Activated CD4-positive, alpha-beta memory T cell treated with anti-CD3 and anti-CD28 coated beads, Interleukin-2, amount 10 ng/mL, durations not matched to agents 7 days and 5 days (primary cell): ENCODE measurements around the gene SEC23A. TPM values are rescaled to one million over a fixed set of nuclear protein-coding genes. Genes with fewer than 3 reads are reported as not detected.
A peak's percentile ranks its signal among the peaks of the same experiment; 100 is the strongest.
"Not testable (repeated sequence)": the region's sequence is repeated elsewhere in the genome, so short reads cannot be mapped to it uniquely, and the experiment has no call there.

Source experiments
- CTCF ChIA-PET: fragments of 350-600 bp; sonication (Branson Sonifier 250); formaldehyde crosslinking; loops from one replicate; lab custom pipeline; 2021; ENCODE audit warnings: antibody characterized with exemption, inconsistent platforms; lab: Charles Lee
- POLR2A ChIA-PET: fragments of 350-600 bp; sonication (Branson Sonifier 250); formaldehyde crosslinking; loops from one replicate; lab custom pipeline; 2021; ENCODE audit warnings: antibody characterized with exemption; lab: Charles Lee
- DNase-seq: peaks from one replicate; pipeline ENCODE4 v3.0.0-alpha.2; 2020
- H3K27ac Mint-ChIP-seq: one replicate; pipeline ENCODE4 v1.8.0; 2021; ENCODE audit warnings: mild to moderate bottlenecking, mixed read lengths
- H3K27me3 Mint-ChIP-seq: one replicate; pipeline ENCODE4 v1.8.0; 2021; ENCODE audit warnings: mixed read lengths
- H3K36me3 Mint-ChIP-seq: one replicate; pipeline ENCODE4 v1.8.0; 2021; ENCODE audit warnings: low read depth, mixed read lengths
- H3K4me1 Mint-ChIP-seq: one replicate; pipeline ENCODE4 v1.8.0; 2021; ENCODE audit warnings: mixed read lengths
- H3K4me3 Mint-ChIP-seq: one replicate; pipeline ENCODE4 v1.8.0; 2021; ENCODE audit warnings: mild to moderate bottlenecking, mixed read lengths
- H3K9me3 Mint-ChIP-seq: one replicate; pipeline ENCODE4 v1.8.0; 2021; ENCODE audit warnings: mixed read lengths
- total RNA-seq, 2 experiments: library from RNA; stranded (reverse); gene quantifications; one replicate each; pipeline ENCODE4 v1.2.3, GENCODE V29; 2021

SEC23A gene
- total RNA-seq, 2 experiments from 2014 or later = 59.7 to 69.0 TPM

DNA sequence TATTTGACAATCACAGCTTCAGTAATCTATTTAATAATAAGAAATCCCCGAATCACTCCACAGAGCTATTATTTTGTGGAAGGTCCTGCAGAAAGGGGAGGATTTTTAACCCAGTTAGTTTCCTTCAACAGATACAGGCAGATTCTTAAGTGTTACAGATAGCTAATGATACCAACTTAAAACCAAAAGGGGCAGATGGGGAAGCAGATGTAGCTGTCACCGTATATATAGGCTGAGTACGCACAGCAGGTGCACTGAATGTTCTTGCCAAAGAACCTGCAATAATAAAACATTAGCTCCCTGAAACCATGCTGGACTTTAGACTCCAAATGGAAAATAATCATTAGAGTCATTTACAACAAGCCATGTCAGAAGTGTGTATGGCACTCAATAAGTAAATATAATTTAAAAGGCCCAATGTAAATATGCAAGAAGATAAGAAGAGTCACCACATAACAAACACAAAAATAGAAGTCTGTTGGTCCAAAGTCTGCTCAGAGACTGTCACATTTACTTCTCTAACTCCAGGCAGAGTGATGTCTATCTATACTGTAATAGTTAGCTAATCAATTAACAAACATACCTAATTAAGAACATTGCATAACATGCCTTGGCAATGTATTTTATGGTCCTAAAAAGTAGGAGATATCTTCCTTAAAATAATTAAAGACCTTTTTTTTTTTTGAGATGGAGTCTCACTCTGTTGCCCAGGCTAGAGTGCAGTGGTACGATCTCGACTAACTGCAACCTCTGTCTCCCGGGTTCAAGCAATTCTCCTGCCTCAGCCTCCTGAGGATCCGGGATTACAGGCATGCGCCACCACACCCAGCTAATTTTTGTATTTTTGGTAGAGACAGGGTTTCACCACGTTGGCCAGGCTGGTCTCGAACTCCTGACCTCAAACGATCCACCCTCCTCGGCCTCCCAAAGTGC is 78.8 kb downstream of the SEC23A start:
- Mint-ChIP-seq H3K9me3 (no peaks in the 10 kb centered on the region), H3K4me1 (peaks cover 5% of the 10 kb centered on the region), H3K27ac (no peak overlapping the region), H3K36me3 (peaks cover 9% of the 10 kb centered on the region), H3K27me3 (no peaks in the 10 kb centered on the region), H3K4me3 (no peak overlapping the region)
- DNase-seq = no peak
- ChIA-PET POLR2A (interaction anchor here (0.6 kb wide), 1 partner anchor 24 kb away, joined by 3 read pairs; no protein-coding TSS in a partner anchor), CTCF (interaction anchor here (1.5 kb wide), 2 partner anchors 9 to 10 kb away, joined by 4 to 9 read pairs; no protein-coding TSS in a partner anchor)

DNA sequence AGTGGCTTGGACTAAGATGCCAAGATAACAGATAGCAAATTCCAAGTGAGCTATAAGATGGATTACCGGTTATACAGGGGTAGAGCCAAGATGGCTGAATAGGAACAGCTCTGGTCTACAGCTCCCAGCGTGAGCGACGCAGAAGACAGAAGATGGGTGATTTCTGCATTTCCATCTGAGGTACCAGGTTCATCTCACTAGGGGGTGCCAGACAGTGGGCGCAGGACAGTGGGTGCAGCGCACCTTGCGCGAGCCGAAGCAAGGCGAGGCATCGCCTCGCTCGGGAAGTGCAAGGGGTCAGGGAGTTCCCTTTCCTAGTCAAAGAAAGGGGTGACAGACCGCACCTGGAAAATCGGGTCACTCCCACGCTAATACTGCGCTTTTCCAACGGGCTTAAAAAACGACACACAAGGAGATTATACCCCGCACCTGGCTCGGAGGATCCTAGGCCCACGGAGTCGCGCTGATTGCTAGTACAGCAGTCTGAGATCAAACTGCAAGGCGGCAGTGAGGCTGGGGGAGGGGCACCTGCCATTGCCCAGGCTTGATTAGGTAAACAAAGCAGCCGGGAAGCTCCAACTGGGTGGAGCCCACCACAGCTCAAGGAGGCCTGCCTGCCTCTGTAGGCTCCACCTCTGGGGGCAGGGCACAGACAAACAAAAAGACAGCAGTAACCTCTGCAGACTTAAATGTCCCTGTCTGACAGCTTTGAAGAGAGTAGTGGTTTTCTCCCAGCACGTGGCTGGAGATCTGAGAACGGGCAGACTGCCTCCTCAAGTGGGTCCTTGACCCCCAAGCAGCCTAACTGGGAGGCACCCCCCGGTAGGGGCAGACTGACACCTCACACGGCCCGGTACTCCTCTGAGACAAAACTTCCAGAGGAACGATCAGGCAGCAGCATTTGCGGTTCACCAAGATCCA is 85.7 kb downstream of the SEC23A start:
- H3K4me1 Mint-ChIP-seq, H3K27ac Mint-ChIP-seq, POLR2A ChIA-PET, H3K27me3 Mint-ChIP-seq, H3K4me3 Mint-ChIP-seq, H3K9me3 Mint-ChIP-seq, DNase-seq, H3K36me3 Mint-ChIP-seq: not testable (repeated sequence)
- CTCF ChIA-PET = interaction anchor here (1.3 to 2.6 kb wide), 4 partner anchors 16 to 351 kb away, joined by 3 to 15 read pairs (median 6); no protein-coding TSS in a partner anchor

DNA sequence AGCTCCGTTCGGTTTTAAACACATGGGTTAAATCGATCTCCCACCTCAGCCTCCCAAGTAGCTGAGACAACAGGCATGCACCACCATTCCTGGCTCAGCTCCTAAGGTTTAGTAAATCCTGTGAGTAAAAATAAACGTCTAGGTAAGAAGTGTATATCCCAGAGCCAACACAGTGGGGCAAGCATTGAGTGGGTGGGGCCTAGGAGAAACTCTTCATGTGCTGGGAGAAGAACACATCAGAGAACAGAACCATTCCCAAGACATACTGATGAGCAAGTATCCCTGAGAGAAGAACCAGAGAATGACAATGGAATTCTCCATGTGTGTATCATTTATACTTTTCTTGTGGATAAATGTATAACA is 86.3 kb downstream of the SEC23A start:
- Mint-ChIP-seq H3K36me3 (no peaks in the 10 kb centered on the region), H3K27me3 (no peaks in the 10 kb centered on the region), H3K27ac (no peak overlapping the region), H3K4me3 (no peak overlapping the region), H3K4me1 (no peaks in the 10 kb centered on the region), H3K9me3 (no peaks in the 10 kb centered on the region)
- ChIA-PET POLR2A (no interaction called here), CTCF (interaction anchor here (1.3 to 2.6 kb wide), 6 partner anchors 9 to 352 kb away, joined by 3 to 15 read pairs (median 6); no protein-coding TSS in a partner anchor)
- DNase-seq = no peak

DNA sequence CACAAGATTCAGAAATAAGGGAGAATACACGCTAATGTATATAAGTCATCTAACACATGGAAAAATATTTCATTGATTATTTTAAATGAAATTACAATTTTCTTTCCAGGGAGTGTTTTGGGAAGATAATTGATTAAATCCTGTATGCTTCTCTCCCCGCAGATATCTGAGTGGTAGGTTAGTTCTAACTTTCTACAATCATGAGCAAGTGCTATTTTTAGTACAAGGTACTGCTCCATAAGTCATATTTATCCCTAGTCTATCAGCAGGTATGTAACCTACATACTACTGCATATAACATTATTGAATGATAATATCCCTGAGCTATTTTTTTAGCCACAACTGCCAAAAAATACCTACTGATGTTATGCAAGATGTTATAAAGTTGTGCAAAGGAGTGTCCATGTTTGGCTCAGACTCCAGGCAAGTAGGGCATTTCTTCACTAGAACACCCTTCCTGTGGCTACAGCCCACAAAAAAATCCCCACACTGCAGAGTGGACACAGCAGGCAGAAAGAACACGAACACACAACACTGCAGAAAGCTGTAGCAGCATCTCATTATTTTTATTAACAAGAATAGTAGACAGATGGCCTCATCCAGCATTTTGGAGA is 87.0 kb downstream of the SEC23A start:
- Mint-ChIP-seq H3K36me3 (no peaks in the 10 kb centered on the region), H3K27ac (no peak overlapping the region), H3K27me3 (no peaks in the 10 kb centered on the region), H3K9me3 (no peaks in the 10 kb centered on the region), H3K4me3 (no peak overlapping the region), H3K4me1 (no peaks in the 10 kb centered on the region)
- no peak for DNase-seq
- ChIA-PET CTCF (interaction anchor here (0.7 to 2.6 kb wide), 19 partner anchors 8 to 352 kb away, joined by 3 to 15 read pairs (median 4); partner anchors contain the start of gene SEC23A), POLR2A (no interaction called here)

DNA sequence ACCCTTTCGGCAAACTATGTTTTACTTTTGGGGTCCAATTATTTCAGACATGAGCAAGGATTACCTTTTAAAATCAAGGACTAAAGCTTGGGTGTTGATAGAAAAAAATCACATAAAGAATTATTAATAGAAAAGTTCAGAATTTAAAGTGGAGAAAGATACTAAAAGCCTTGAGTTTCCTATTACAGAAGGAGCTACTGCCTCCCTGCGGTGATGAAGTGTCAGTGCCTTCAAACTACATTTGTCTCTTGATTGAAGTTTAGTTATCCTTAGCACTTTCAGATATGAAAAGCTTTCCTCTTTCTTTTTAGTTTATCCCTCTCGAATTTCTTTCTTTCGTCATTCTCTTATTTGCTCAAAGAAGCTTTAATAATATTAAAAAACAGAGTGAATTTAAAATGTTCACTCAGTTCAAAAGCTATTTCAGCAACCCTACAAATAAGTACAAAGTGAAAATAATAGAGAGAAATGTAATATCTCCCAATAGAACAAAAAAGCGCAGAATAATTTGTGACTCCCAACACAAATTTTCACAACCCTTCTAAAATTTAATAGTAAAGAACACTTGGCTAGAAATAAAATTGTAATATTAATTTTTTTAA is 87.6 kb downstream of the SEC23A start:
- POLR2A ChIA-PET = no interaction called here
- H3K9me3 Mint-ChIP-seq = no peaks in the 10 kb centered on the region

DNA sequence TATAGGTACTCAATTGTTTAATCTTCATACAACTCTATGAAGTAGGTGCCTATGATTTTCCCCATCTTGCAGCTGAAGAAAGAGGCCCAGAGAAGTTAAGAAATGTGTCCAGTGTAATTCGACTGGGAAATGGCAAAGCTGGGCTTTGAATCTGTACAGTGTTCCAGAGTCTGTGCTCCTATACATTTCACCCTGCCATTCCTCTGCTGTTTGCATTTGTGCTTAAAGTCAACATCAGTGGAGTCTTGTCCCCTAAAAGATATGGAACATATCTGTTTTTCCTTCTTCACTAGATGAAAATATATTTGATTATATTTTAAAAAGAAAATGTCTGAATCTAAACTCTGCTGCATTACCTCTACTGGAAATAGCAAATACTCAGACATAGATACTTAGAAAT is 88.6 kb downstream of the SEC23A start:
- ChIA-PET CTCF (interaction anchor here (1.4 to 1.7 kb wide), 2 partner anchors 16 to 88 kb away, joined by 4 read pairs; partner anchors contain the start of gene SEC23A), POLR2A (no interaction called here)
- no peaks in the 10 kb centered on the region for H3K36me3 Mint-ChIP-seq
- H3K4me3 Mint-ChIP-seq = no peak overlapping the region
- DNase-seq = no peak
- no peaks in the 10 kb centered on the region for H3K4me1 Mint-ChIP-seq
- H3K27me3 Mint-ChIP-seq = no peaks in the 10 kb centered on the region
- H3K9me3 Mint-ChIP-seq = no peaks in the 10 kb centered on the region
- no peak overlapping the region for H3K27ac Mint-ChIP-seq

More for the DNA sequence above, 87.6 kb downstream of the SEC23A start:
- Mint-ChIP-seq H3K36me3 (no peaks in the 10 kb centered on the region), H3K4me3 (no peak overlapping the region), H3K27me3 (no peaks in the 10 kb centered on the region), H3K27ac (no peak overlapping the region), H3K4me1 (no peaks in the 10 kb centered on the region)
- CTCF ChIA-PET = interaction anchor here (0.7 to 2.6 kb wide), 18 partner anchors 9 to 294 kb away, joined by 3 to 15 read pairs (median 4); partner anchors contain the start of gene SEC23A
- peak; percentile 23 for DNase-seq

DNA sequence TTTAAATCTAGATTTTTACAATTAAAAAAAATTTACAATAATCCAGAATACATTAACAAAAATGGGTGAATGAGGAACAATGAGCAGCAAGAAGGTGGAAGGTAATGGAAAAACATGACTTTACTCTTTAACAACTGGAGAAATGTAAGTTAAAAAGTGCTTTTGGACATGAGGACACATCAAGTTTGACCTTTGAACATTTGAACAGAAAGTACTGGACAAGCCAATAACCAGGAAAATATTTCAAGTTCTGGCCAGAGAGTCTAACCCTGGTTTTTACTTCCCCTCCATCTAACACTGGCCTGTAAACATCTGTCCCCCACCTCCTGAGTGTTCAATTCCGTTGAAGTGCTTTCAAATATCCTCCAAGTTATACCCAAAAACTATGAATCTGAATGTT is 94.1 kb downstream of the SEC23A start:
- H3K27ac Mint-ChIP-seq, DNase-seq, H3K4me1 Mint-ChIP-seq, H3K9me3 Mint-ChIP-seq, H3K36me3 Mint-ChIP-seq, H3K4me3 Mint-ChIP-seq, POLR2A ChIA-PET, CTCF ChIA-PET, H3K27me3 Mint-ChIP-seq: not testable (repeated sequence)

DNA sequence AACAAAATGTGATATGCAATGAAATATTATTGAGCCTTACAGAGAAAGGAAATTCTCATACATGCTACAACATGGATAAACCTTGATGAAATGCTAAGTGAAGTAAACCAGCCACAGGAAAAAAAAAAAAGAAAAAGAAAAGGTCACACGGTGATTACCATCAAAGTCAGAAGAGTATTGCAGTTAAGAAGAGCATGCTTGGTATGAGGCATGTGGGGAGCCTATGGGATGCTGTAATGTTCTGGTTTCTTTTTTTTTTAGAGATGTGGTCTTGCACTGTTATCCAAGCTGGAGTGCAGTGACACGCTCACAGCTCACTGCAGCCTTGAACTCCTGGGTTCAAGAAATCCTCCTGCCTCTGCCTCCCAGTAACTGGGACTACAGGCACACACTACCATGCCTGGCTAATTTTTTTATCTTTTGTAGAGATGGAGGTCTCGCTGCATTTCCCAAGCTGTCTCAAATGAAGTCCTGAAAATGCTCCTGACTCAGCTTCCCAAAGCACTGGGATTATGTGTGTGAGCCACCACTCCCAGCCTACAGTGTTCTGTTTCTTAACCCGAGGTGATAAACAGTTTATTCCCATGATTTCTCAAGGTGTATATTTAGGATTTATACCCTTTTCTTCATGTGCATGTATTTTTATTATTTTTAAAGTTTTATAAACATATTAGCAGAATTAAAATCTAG is 96.2 kb downstream of the SEC23A start:
- no peak overlapping the region for H3K27ac Mint-ChIP-seq
- no peaks in the 10 kb centered on the region for H3K9me3 Mint-ChIP-seq
- H3K27me3 Mint-ChIP-seq = no peaks in the 10 kb centered on the region
- no peaks in the 10 kb centered on the region for H3K36me3 Mint-ChIP-seq
- CTCF ChIA-PET = no interaction called here
- POLR2A ChIA-PET = interaction anchor here (0.8 kb wide), 1 partner anchor 9 kb away, joined by 3 read pairs; no protein-coding TSS in a partner anchor
- no peak overlapping the region for H3K4me3 Mint-ChIP-seq
- DNase-seq = no peak
- H3K4me1 Mint-ChIP-seq = no peaks in the 10 kb centered on the region

DNA sequence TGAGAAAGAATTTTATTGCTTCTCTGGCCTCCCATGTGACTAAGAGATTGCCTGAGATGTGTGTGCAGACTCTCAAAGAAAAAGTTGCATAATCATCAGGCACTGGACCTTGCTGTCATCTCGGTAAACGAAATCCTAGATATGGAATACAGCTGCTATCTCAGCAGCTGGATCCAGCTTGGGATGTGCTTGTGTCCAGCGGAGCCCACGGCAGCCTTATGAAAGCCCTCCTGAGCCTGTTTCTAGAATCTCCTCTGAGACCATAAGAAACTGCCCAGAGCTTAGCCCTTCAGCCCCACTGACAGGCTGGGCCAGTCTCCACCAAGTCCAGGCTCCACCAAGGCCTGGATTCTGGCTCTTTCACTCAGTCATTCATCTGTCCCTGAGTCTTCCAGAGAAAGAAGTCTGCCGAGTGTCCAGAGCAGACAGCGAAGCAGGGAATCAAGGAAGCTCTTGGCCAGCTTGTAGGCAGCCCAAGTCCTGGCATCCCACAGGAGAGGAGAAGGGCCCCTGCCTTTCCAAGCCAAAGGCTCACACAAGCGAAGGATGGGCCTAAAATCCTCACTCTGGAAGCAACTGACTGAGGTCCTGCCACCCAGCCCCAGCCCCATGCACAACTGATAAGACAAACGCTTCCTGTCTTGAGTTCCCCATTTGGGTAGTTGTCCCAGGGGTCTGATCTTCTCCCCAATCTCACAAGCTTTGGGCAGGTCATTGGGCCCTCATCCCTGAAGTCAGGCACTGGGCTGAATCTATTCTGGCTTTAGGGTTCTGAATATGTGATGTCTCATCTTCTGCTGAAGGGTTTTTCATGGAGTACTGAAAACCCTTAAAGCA is 97.8 kb downstream of the SEC23A start:
- Mint-ChIP-seq H3K4me1 (no peaks in the 10 kb centered on the region), H3K9me3 (no peaks in the 10 kb centered on the region), H3K27me3 (no peaks in the 10 kb centered on the region), H3K4me3 (no peak overlapping the region), H3K27ac (no peak overlapping the region), H3K36me3 (no peaks in the 10 kb centered on the region)
- ChIA-PET CTCF (no interaction called here), POLR2A (no interaction called here)
- no peak for DNase-seq

DNA sequence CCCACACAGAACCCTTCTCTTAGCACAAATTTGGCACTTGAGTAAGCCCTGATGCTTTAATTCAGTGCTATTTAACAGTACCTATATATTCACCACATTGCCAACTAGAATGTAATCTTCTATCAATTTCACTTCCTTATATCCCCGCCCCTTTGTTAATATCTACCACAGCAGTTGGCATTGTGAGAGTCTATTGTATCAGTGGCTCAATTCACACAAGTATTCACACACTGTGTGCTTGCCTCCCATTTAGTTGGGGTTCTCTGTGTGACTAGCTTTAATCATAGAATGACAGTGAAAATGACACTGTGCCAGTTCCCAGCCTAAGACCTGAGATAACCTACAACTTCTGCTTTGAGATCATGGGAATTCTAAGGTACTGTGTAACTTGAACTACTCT is 103.1 kb downstream of the SEC23A start:
- ChIA-PET CTCF (no interaction called here), POLR2A (no interaction called here)
- no peaks in the 10 kb centered on the region for H3K9me3 Mint-ChIP-seq
- H3K36me3 Mint-ChIP-seq = no peaks in the 10 kb centered on the region
- DNase-seq = no peak
- H3K4me1 Mint-ChIP-seq = no peaks in the 10 kb centered on the region
- no peak overlapping the region for H3K27ac Mint-ChIP-seq
- H3K27me3 Mint-ChIP-seq = no peaks in the 10 kb centered on the region
- H3K4me3 Mint-ChIP-seq = no peak overlapping the region

DNA sequence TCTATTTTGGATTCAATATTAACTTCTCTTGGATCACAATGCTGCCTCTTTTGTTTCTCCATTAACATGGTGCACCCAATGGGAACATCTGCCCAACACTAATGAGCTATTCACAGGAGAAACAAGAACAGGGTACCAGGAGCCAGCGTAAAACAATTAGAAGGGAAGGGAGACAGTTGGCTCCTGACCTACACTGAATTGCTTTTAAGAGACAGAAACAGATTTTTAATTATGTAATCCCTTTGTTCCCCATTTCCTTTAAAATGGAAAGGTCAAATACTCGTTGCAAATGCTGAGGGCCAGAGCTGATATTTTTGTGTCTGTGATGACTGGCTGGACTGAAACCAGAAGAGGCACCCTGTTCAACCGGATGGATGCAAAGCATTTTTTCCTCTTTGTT is 108.3 kb downstream of the SEC23A start:
- Mint-ChIP-seq H3K36me3 (no peaks in the 10 kb centered on the region), H3K4me1 (peaks cover 11% of the 10 kb centered on the region), H3K27me3 (peaks cover 2% of the 10 kb centered on the region), H3K27ac (no peak overlapping the region), H3K9me3 (no peaks in the 10 kb centered on the region), H3K4me3 (no peak overlapping the region)
- ChIA-PET CTCF (no interaction called here), POLR2A (no interaction called here)
- DNase-seq = no peak
